ENCODE data around the gene SNX9.
"Not testable (repeated sequence)": the region's sequence is repeated elsewhere in the genome, so short reads cannot be mapped to it uniquely, and the experiment has no call there.

The SNX9 gene

DNA sequence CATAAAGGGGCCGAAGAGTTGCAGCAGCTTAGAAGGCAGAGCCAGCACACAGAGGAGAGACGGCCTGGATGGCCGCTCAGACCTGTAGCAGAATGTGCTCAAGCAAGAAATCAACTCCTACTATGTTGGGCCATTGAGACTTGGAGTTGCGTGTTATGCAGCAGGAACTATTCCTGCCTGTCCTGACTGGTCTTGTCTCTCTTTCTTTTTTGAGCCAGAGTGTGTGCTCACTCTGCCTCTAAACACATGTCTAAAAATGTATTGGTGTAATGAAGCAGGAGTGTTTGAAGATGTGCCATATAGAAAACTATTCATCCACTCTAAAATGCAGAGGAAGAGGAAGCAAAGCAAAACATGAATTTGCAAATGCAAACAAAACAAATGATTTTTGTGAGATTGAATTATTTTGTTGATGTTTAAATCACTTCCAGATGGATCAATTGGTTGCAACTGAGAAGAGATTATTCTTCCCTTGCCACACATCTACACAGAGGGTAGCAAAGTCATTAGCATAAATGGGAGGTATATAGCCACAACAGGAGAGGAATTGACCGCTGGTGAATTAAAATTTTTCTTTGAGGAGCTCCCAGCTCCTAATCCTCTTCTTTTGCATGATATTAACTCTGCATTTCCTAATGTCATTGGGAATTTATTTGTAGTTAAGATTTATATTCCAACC is 138.2 kb downstream of the SNX9 start:
- no peak for DNase-seq

DNA sequence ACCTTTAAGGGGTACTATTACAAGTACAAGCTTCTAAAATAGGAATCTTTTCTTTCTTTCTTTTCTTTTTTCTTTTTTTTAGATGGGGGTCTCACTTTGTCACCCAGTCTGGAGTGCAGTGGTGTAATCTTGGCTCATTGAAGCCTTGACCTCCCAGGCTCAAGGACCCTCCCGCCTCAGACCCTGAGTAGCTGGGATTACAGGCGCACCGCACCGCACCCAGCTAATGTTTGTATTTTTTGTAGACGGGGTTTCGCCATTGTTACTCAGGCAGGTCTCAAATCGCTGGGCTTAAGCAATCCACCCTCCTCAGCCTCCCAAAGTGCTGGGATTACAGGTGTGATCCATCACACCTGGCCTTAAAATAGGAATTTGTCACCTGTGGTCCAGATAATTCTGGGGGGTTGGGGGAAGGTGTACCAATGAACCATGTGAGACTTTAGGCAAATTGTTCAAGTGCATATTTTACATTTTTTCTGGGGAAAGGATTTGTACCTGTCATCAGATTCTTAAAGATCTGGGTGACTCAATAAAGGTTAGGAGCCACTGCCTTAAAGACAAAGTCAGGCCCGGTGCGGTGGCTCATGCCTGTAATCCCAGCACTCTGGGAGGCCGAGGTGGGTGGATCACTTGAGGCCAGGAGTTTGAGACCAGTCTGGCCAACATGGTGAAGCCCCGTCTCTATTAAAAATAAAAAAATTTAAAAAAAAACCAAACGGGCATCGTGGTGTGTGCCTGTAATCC is 139.0 kb downstream of the SNX9 start:
- DNase-seq = peak; percentile 40

DNA sequence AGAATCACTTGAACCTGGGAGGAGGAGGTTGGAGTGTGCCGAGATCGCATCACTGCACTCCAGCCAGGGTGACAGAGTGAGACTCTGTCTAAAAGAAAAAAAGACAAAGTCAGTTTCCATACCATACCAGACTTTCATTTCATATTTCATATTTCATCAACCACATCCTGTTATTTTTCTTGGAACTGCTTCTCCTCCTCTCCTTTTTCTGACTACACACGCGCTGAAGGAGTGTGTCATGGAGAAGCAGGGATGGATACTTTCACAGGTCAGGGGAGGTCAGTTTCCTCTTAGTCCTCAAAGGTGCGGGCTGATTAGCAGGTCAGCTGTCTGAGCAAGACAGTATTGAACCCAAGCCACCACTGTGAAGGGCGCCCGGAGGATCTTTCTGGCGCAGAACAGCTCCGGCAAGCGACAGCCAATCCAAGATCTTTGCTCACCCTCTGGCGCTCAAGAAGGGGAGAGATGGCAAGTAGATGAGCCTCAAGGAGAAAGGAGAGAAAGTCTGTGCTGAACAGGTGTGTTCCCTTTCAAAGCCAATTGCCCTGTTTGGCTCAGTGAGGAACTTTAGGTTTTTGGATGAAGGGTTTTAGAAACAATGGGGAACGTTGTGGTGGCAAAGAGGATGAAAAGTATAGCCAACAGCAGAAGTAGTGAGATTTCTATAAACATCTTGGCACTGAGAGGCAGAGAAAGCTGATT is 139.7 kb downstream of the SNX9 start:
- DNase-seq = peak; percentile 86

DNA sequence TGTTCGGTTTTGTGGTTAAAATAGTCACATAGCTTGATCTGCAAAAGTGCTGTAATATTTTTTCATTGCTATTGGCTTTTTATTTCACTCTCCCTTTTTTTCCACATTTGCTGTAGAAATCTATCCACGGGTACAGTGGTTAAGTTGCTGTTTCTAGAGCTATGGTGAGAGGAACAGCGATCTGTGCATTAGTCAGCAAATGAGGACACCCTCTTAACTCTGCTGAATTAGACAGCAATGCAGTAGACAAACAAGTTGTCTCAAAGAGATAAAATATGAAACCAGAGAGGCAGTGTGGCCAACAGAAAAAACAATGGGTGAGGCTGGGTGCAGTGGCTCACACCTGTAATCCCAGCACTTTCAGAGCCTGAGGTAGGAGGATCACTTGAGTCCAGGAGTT is 141.1 kb downstream of the SNX9 start:
- DNase-seq = peak; percentile 29

DNA sequence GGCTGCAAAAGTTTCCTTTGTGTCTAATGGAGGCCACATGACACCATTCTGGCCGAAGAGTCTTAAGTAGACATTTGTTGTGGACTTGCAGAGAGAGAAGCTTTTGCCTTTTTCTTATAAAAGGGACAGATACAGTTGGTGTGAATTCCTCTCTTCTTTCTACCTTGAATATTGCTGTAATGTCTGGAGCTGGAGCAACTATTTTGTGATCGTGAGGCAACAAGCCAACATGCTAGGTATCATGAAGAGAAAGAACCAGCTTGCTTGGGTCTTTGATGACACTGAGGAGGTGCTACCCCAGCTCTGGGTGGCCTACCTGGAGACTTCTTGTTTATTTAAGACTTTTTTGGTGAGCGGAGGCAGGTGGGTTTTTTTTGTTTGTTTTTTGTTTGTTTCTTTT is 142.3 kb downstream of the SNX9 start:
- no peak for DNase-seq

DNA sequence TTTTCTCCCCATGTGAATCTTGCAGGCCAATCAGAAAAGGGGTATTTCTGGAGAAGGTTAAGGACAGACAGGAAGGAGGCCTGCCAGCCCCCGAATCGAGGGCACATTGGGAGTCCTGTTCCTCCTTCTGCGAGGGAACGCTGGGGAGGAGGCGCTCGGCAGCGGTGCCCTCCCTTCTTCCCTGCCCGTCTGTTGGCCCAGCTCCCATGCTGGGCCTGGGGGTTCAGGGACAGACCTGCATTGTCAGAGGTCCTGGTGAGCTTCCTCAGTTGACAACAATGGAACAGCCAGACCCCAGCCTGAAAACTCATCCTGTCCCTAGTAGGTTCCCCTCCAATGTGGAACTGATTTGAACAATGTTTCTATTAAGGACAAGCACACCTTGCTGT is 143.5 kb downstream of the SNX9 start:
- DNase-seq = no peak

DNA sequence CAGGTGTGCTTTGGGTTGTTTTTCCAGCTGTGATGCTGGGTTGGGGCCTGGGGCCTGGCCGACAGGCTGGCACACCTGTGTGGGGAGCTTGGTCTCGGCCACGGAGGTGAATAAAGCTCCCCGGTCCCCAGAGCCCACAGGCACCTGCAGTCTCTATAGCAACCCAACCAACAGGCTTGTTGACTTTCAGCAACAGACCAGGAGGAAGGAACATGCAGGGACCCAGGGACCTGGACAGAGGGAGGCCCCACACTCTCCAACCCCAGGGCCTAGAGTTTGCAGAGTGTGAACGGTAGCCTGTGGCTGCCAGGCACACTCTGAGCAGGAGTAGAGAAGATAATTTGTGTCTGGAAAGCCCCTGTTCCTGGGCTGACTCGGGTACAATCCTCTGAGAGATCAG is 144.0 kb downstream of the SNX9 start:
- DNase-seq = no peak

DNA sequence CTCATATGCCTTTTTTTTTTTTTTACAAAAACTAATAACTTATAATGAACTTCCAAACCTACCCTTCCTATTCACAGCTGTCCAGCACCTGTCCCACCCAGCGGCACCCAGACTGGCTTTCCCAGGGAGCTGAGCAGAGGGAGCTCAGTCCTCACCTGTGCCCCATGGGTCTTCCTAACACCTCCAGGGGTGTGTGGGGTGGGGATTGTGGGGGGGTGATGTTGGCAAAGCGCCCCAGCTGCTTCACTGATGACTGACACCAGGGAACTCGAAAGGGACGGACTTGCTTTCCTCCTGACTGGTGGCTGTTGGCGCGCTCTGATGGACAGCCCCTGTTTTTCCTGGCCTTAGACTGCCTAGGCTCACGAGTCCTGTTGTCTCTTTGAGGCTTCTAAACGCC is 144.4 kb downstream of the SNX9 start:
- no peak for DNase-seq

DNA sequence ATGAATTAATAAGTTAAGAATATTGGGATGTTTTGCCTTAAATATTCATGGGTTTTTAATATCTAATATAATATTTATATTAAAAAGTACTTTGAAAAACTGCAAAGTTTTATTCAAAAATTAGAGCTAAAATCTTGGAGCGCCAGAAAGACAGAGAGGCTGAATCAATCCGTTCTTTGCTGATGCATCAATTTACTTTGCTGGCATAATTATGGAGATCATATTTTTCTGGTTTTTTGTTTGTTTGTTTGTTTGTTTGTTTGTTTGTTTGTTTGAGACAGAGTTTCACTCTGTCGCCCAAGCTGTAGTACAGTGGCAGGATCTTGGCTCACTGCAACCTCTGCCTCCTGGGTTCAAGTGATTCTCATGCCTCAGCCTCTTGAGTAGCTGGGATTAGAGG is 149.1 kb downstream of the SNX9 start:
- not testable (repeated sequence) for DNase-seq

DNA sequence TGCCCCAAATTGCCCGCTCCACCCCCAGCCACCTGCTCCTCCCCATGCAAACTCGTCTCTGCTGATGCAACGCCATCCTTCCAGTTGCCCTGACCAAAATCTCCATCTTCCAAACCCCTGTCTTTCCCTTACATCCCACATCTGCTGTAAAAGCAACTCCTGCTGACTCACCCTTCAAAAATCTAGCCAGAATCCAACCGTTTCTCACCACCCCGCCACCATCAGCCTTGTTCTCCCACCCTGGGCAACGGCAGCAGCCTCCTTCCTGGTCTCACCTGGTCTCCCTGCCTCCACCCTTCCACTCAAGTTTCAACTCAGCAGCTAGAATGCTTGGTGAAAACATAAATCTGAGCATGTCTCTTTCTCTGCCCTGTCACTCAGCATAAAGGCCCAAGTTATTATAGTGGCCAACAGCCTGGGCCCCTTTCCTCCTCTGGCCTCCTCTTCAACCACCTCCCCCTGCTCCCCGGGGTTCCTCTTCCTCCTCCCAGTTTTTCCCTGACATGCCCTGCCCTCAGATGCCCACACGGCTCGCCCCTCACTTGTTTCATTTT is 151.4 kb downstream of the SNX9 start:
- DNase-seq = peak; percentile 73

DNA sequence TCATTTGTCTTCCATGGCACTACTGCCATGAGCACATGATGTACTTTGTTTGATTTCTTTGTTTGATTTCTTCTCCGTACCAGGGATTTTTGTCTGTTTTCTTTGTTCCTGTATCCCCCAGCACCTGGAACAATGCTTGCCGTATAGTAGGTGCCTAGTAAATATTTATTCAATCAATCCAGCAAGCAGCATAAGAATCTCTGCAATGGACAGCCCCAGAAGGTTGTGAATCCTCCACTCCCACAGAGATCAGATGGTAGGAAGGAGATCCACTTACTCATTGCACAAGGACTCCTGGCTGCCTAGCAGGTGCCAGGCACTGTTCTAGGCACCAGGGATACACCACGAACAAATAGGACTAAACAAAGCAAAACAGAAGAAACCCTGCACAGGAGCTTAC is 151.9 kb downstream of the SNX9 start:
- no peak for DNase-seq

DNA sequence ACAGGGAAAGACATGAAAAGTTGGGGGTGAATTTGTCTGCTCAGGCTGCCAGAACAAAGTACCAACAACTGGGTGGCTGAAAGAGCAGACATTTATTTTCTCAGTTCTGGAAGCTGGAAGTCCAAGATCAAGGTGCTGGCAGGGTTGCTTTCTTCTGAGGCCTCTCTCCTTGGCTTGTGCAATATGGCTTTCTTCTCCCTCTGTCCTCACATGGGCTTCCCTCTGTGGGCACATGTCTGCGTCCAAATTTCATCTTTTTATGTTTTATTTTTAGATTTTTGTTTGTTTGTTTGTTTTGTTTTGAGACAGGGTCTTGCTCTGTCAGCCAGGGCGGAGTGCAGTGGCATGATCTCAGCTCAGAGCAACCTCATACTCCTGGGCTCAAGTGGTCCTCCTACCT is 152.4 kb downstream of the SNX9 start:
- DNase-seq = no peak

DNA sequence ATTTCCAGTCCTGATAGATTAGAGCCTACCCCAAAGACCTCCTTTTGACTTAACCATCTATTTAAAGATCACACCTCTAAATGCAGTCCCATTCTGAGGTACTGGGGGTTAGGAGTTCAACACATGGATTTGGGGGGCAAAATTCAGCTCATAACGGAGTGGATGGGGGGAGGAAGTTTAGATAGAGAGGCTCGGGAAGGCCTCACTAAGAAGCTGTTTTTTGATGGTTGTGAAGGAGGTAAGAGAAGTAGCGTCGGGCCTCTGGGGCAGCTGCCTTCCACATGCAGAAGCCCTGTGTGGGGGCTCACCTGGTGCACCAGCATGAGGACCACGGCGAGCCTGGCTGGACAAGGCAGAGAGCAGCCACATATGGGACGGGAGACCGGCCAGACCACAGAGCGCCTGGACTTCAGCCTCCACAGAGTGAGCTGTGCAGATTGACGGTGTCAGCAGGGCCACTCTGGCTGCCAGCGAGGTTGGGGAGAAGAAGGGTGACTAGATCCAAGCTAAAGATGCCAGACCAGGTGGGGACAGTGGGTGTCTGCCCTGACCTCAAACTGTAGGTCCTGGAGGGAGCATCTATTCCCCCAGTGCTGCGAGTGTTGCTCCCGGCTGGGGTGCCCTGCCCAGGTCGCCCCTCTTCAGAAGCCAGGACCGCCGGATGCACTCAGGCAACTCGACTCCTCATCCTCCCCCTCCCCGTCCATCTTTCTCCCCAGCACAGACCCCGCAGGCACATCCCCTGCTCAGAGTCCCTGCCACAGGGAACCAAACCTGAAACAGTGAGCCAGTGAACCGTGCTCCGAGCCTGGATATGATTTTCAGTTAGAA is 153.5 kb downstream of the SNX9 start:
- DNase-seq = no peak

DNA sequence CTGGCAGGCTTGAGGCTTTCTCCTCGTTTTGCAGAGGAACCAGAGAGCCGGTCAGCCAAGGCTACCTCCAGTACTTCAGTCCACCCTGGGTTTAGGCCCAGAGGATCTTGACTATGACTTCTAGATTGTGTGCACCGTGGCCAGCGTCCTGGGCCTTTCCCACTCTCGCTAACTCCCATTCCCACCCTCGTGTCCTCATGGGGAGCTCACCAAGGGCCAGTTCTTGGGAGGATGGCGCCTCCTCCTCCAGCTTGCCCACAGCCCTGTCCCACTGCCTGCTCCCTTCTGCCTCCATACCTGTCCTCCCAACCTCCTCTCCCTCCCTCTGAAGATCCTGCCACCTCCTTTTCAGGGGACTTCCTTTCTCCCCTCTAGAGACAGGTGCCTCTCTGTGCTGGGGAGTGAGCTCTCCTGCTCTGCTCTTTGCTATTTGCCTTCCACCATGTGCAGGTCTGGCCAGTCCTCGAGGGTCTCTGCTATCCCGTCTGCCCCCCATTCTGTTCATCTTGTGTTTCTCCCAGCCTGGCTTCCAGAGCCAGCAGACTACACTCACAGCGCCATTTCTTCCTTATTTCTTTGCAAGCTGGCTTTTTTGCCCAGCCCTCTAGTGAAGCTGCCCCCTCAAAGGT is 154.2 kb downstream of the SNX9 start:
- DNase-seq = no peak

DNA sequence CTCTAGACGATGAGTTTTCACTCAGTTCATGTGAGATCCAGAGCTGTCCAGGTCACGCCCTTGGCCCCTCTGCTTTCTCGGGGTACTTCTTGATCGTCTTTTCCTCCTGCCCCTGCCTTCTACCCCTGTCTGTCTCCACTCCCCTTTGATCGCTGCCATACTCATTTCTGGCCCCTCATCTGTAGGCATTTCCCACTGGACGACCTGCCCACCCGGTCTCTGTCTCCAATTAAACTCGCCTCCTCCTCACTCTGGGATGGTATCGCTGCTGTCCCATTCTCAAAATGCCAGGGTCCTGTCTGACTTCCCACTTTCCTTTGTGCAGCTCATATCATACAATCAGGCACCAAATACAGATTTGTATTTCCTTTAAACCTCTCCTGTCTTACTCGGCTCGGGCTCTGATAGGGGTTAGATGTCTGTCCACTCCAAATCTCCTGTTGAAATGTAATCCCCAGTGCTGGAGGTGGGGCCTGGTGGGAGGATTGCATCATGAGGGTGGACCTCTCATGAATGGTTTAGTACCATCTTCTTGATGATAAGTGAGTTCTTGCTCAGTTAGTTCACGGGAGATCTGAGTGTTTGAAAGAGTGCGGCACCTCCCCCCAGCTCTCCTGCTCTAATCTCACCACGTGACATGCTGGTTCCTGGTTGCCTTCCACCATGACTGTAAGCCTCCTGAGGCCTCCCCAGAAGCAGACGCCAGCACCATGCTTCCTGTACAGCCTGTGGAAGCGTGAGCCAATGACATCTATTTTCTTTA is 155.2 kb downstream of the SNX9 start:
- DNase-seq = no peak

DNA sequence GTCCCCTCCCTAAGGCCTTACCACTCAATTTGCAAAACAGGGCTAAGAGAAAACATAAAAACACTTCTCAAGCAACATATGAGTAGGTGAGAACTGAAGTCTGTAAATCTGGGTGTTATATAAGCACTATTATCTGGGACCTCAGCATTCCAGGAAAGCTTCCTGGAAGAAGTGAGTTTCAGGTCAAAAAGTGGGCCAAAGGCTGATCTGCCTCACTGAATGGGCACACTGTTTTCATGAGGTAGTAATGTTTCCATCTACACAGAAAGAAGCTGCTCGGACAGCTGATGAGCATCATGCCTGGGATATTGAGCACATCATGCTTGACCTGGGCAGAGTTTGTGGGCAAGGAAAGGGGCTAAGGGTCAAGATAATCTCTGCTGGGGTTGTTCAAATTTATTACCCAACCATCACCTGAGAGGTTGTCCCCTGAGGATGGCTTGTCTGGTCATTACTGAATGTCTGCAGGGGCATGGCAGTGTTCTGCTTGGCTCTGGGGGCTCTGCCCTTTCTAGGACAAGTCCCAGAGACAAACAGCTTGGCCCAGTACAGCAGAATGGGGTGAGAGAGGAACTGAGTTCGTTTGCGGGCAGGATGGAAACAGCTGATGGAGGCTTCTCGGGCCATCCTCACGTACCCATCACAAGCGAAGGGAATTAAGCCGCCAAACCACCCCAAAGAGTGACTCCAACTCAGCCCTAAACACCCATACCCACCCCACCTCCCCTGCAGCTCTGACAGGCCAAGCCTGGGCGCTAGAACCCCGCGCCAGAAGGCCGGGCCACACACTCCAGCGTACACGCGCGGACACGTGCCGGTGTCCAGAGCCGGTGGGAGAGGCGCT is 157.5 kb downstream of the SNX9 start:
- no peak for DNase-seq

DNA sequence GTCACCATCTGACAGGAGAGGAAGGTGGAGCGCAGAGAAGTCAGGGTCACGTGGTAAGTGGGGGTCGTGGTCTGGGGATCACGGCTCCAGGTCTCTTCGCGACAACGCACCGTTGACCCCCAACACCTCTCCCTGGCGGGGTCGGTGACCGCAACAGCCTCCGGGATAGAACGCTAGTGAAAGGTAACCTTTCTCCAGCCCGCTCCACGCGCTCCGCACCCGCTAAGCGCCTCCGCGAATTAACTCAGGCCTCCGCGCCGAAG is 158.0 kb downstream of the SNX9 start:
- DNase-seq = no peak

DNA sequence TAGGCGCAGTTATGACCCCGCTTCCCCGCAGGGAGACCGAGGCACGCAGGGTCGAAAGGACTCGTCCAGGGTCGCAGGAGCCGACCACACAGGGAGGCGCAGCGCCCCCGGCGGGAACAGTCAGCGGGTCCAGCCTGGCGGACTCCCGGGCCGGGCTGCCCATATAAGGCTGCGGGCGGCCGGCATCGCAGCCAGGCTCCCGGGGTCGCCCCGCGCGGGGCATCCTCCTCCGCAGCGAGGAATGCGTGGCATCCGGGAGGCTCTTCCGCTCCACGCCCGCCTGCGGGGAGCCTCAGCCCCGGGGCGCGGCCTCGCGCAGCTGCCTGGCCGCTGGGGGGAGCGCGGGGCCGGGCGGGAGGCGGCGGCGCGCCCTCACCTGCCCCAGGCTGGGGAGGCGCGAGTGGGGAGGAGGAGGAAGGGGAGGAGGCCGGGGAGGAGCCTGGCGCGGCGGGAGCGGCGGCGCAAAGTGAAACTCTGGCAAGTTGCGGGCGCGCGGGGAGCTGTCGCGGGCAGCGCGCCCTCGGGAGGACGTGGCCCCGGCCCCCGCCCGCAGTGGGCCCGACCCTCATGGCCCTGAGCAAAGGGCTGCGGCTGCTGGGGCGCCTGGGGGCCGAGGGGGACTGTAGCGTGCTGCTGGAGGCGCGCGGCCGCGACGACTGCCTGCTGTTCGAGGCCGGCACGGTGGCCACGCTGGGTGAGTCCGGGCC is 158.5 kb downstream of the SNX9 start, which contains the start of gene SYNJ2:
Gene SYNJ2 (plus strand): TSS at position 469 of the 707 bp plus-strand sequence. CDS start 99 bp downstream, at position 568.
- DNase-seq = peak; percentile 83

DNA sequence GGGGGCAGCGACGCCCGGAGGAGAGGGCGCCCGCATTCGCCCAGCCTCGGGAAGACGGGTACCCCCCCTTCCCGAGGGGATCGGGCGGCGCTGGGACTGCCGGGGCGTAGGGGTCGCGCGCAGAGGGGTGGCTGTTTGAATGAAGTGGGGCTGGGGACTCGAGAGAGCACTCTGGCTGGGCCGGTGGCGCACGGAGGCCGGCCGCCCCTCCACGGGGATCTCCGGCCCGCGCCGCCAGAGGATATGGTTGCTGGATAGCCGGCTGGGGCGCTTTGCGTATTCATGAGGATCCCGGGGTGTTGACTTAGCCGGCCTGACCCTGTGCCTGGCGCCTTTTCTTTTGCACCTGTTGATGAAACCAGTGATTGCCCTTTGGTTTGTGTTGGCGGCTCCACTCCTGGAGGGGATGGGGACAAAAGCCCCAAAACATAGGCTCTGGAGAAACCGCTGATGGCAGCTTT is 159.1 kb downstream of the SNX9 start:
- DNase-seq = peak; percentile 31

Data from fibroblast of skin of right biceps (primary cell).